NCI-H1436 (cell line): ENCODE results near the gene ZNF511.
A peak's percentile ranks its signal among the peaks of the same experiment; 100 is the strongest.
"Not testable (repeated sequence)": the region's sequence is repeated elsewhere in the genome, so short reads cannot be mapped to it uniquely, and the experiment has no call there.

ENCODE experiments used
- DNase-seq: peaks from one replicate; lab custom pipeline; 2025; lab: John Stamatoyannopoulos, UW

ZNF511 gene

GRCh38 chr10:133314911-133315310 lies 6.2 kb downstream of the ZNF511 start:
- no peak for DNase-seq

- no peak for DNase-seq
Observed at GRCh38 chr10:133315847-133316246, 7.1 kb downstream of the ZNF511 start.

- no peak for DNase-seq
Observed at GRCh38 chr10:133316266-133316665, 7.6 kb downstream of the ZNF511 start.

- no peak for DNase-seq
Observed at GRCh38 chr10:133316732-133317131, 8.0 kb downstream of the ZNF511 start.

DNA sequence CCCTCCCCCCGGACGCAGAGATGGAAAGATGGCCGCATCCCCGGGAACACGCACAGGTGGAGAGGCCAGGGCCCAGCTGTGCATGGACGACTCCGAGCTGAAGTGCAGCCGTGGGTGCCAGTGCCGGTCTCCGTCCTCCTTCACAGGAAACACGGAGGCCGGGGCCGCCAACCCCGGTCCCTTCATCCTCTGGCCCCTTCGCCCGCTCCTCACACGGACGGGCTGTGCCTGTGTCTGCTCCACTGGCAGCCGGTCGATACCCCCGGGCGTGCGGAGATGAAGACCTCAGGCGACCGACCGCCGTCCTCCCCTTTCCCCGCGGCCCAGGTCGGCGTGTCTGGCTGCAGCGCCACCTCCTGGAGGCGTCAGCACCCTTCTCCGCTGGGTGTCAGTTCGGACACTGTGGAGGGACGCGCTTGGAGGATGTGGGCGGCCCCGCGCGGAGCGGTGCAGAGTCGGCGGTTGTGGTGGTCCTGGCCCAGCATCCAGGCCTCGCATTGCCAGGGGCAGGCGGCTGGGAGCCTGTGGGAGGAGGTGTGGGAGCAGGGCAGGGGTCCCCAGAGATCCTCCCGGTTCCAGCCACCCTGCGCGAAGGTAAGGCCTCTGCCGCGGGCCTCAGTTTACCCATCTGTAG lies 9.9 kb downstream of the ZNF511 start:
- peak; percentile 76 for DNase-seq

GRCh38 chr10:133320852-133321422 lies 12.2 kb downstream of the ZNF511 start:
- DNase-seq: not testable (repeated sequence)

- DNase-seq: not testable (repeated sequence)
Observed at GRCh38 chr10:133322064-133322709, 13.5 kb downstream of the ZNF511 start.

GRCh38 chr10:133324198-133324792 lies 15.6 kb downstream of the ZNF511 start:
- peak; percentile 84 for DNase-seq

GRCh38 chr10:133324857-133325260 lies 16.1 kb downstream of the ZNF511 start:
- peak; percentile 63 for DNase-seq

- no peak for DNase-seq
Observed at GRCh38 chr10:133325440-133326222, 16.9 kb downstream of the ZNF511 start.

DNA sequence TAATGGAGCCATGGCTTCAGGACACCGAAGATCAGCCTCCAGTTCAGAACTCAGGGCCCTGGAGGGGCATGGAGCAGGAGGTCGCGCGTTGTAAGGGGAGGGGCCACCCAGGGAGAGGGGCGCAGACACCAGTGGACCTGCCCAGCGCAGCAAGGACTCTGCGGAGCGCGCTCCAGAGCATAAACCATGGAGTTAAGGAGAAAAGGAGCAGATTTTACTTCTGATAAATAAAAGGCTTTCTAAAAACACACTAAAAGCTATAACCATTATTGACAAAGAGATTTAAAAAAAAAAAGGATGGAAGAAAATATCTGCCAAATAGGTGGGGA lies 17.5 kb downstream of the ZNF511 start:
- no peak for DNase-seq

- no peak for DNase-seq
Observed at GRCh38 chr10:133326745-133327650, 18.3 kb downstream of the ZNF511 start.

DNA sequence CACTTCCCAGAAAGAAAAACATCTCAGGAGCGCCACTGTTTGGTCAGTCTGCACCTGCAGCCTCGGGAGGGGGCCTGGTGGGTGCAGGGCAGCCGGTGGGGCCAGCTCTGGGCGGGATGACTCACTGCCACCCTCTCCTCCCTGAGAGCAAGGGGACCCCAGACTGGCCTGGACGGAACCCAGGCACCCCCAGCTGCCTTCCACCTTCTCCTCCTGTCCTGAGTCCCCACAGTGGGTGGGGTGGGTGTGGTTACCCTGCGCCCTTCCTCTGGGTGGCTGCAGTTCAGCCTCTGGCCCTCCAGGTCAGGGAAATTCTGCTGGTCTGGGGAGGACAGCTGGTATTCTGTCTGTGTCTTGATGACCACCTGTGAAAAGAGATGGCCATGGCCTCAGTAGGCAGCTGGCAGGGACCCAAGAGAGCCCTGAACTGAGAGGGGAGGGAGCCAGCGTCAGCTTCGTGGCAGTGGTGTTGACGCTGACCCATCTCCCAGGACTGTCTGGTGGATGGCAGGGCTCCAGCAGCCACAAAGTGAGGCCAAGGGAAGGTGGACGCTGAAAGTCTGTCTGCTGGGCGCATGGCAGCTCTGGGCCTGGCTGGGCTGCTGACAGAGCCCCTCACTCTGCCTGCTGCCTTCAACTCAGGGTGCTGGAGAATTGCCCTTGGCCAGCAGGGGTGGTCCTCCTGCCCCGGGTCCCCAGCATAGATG lies 19.1 kb downstream of the ZNF511 start:
- no peak for DNase-seq

DNA sequence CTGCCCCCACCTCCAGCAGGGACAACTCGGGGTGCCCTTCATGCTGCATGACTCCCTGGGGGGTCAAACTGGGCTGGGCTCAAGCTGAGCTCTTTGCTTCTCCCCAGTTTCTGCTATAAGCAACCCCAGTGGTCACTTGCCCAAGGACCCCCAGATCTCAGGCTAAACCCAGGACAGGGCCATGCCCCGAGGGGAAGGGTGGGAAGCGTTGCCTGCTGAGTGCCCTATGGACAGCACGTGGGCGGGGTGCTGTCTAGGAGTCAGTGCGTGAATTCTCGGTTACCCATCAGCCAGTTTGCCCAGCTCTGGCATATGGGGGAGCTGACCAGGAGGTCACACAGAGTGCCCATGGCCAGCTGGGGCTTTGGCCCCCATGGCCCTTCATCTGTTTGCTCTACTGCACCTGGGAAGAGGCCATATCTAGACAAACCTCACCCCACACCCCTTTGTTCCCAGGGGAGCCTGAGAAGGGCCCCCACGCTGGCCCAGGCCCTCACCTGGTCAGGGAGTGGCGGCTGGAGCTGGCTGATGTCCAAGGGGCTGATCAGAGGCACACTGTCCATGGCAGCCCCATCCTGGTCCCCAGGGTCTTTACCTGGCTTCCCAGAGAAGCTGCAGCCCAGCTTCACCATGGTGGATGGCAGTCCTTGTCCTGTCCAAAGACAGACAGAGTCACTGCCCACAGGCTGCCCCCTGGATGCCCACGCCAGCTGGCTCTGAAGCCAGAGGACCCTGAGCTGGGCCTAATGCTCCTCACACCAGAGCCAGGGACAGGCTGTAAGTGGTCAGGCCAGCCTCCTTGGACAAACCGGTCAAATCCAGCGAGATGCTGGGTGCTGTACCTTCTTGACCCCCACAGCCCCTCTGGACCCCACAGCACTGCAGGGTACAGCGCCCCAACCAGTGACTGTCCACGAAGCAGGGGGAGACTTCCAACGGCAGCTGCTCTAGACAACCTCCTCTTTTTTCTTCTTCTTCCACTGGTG lies 19.9 kb downstream of the ZNF511 start:
- no peak for DNase-seq

DNA sequence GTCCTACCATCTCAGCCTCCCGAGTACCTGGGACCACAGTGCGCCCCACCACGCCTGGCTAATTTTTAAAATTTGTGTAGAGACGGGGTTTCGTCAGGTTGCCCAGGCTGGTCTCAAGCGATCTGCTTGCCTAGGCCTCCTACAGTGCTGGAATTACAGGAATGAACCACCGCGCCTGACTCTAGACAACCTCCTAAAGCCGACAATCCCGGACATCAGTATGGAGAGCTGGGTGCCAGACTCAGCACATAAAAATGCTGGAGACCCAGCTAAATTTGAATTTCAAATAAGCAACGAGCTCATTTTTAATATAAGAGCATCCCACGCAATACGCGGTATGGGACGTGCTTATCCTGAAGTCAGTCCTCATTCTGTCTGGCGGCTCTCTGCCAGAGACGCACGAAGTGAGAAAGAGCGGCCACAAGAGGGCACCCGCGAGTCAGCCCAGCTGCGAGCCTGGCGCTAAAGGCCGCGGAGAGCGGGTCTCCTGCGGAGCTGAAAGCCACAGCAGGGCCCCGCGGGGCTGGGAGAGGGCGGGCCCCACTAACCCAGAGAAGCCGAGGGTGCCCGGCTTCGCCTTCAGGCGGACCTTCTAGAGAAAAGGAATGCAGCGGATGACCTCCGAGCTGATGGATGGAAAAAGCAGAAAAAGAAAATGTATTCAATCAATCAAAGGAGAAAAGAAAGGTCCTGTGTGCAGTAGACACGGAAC lies 20.9 kb downstream of the ZNF511 start:
- peak; percentile 94 for DNase-seq

DNA sequence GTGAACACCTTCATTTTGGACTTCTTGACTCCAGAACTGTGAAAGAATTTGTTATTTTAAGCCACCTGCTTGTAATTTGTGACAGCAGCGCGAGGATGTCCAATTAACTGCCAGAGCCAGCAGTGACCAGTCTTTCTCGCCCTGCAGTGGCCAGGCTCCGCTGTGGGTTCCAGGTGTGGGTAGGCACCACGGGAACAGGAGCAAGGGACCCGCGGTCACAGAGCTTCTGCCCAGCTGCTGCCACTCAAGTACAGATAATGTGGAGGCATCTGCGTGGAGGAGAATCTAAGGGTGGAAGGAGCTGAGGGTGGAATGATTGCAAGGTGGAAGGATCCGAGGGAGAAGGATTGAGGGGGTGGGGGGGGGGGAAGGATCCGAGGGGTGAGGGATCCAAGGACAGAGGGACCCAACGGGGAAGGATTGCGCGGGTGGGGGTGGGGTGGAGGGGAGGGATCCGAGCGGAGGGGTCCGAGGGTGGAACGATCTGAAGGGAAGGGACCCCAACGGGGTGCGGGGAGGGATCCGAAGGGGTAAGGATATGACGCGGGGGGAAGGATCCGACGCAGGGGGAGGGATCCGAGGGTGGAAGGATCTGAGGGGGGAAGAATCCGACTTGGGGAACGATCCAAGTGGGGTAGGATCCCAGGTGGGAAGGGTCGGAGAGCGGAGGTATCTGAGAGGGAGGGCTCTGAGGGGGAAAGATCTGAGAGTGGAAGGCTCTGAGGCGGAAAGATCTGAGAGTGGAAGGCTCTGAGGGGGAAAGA lies 24.4 kb downstream of the ZNF511 start:
- no peak for DNase-seq

GRCh38 chr10:133334503-133335245 lies 26.0 kb downstream of the ZNF511 start:
- no peak for DNase-seq
